GM19238 (cell line): ENCODE measurements around the gene SLC25A33.
A peak's percentile ranks its signal among the peaks of the same experiment; 100 is the strongest.
"Not testable (repeated sequence)": the region's sequence is repeated elsewhere in the genome, so short reads cannot be mapped to it uniquely, and the experiment has no call there.

Experiments used
- DNase-seq: peaks from one replicate; pipeline ENCODE4 v3.0.0; 2011; ENCODE audit warnings: low spot score; ENCODE audit not compliant: insufficient read length

SLC25A33 gene

DNA sequence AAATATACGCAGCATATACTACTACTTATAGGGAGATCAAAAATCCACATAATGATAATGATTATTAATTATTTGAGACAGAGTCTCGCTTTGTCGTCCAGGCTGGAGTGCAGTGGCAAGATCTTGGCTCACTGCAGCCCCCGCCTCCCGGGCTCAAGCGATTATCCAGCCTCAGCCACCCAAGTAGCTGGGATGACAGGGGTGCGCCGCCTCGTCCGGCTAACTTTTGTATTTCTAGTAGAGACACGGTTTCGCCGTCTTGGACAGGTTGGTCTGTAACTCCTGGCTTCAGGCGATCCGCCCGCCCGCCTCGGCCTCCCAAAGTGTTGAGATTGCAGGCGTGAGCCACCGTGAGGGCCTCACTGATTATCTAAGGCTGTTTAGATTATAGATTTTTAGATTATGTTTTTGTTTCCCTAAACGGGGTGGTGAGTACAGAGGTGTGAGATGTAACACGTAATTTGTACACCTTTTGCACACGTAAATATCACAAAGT is 548 bp upstream of the SLC25A33 start:
- no peak for DNase-seq

GRCh38 chr1:9539829-9540550 is 725 bp downstream of the SLC25A33 start:
- peak; percentile 79 for DNase-seq

- DNase-seq, result no peak
Observed at GRCh38 chr1:9542430-9542829, 3.2 kb downstream of the SLC25A33 start.

- DNase-seq, result no peak
Observed at GRCh38 chr1:9544926-9545325, 5.7 kb downstream of the SLC25A33 start.

DNA sequence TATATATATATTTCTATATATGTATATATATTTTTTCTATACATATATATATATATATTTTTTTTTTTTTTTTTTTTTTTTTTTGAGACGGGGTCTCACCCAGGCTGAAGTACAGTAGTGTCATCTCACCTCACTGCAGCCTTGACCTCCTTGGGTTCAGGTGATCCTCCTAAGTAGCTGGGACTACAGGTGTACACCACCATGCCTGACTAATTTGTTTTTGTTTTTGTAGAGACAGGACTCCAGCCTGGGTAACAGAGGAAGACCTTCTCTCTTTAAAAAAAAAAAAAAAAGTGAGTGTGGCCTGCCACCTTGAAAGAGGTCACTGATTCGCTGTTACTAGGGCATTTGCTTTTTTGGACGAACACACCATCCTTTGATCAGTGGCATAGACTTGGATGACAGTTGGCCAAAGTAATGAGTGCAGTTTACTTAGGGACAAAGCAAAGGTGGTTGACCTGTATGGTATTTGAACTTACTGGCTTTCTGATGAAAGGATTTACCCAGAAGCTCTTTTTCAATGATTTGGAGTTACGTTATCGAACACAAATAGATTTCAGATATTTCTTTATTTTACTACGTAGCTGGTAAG is 10.8 kb downstream of the SLC25A33 start:
- no peak for DNase-seq

DNA sequence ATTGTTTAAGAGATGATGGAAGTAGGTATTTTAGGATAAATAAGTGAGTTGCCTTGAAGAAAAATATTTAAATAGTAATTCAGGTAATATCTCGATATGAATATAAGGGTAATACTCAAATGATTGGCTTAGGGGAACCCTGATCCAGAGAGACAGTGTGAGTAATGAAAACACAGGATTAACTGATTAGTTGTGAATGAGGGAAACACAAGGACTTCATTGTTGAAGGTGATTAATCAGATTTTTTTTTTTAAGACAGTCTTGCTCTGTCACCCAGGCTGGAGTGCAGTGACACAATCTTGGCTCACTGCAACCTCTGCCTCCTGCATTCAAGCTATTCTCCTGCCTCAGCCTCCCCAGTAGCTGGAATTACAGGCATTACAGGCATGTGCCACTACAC is 12.7 kb downstream of the SLC25A33 start:
- DNase-seq, result no peak

DNA sequence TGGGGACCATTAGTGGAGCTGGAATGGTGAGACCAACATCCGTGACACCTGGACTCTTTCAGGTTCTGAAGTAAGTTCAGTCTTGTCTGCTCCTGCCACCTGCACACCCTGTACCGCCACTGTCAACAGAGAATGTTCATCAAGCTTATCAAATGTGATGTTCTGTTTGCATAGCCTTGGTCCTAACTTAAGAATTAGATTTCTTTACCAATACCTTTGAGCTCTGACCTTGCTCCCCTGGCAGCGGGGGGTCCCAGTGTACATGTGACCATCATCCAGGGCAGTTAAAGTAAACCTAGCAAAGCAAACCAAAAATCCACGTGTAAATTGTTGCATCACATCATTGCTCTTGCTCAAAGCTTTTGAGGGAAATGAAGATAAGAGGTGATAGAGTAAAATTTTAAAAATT is 14.5 kb downstream of the SLC25A33 start:
- no peak for DNase-seq

DNA sequence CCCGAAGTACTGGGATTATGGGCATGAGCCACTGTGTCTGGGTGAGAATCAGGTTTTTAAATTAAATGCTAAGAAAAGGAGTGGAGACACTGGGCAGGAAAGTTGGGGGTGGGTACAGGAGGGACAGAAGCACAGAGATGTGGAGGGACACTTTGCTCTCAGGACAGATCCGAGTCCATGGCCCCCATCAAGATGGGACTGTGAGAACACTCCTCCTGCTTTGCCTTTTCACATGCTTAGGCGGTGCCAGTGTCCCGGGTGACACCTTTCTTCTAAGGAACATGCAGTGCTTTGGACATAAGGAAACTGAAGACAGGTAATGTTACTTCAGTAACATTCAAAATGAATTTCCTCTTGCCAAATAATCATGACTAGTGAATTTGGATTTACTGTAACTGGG is 16.7 kb downstream of the SLC25A33 start:
- no peak for DNase-seq

- DNase-seq, result no peak
Observed at GRCh38 chr1:9557624-9558023, 18.4 kb downstream of the SLC25A33 start.

GRCh38 chr1:9558271-9558945 is 19.1 kb downstream of the SLC25A33 start:
- no peak for DNase-seq

DNA sequence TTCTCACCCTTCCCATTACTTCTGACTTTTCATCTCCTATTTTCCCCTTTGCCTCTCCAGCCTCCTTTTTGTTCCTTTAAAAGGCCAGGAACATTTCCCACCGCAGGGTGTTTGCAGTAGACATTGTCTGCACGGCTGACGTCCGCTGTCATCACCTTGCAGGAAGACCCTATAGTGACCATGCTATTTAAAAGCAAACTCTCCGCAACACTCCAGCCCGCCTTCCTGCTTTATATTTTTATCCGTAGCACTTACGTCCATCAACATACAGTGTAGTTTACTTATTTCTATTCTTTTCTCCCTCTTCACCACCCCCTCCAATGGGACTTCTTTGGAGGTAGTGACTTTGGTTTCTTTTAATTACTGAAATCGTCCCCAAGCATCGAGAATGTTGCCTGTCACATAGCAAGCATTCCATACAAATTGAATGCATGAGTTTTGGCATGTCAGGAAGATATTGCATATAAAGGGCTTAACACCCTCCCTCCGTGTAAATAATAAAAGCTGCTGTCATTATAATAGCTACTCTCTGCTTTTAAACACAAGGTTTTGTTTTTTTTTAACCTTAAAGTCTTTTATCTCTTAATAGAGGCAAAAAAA is 19.8 kb downstream of the SLC25A33 start:
- DNase-seq, result no peak

DNA sequence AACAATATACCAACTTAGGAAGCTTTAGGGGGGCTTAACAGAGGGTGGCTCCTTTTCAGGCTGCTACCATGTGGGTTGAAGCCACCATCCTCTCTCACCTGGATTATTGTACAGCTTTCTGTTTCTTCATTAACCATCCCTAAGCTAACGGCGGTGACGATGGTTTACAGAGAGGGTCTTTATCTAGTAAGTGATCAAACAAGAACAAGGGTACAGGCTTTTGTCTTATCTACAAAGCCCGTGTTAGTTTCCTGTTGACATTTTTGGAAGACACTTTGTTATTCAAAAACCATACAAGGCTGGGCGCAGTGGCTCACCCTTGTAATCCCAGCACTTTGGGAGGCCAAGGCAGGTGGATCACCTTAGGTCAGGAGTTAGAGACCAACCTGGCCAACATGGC is 20.4 kb downstream of the SLC25A33 start:
- DNase-seq, result no peak

DNA sequence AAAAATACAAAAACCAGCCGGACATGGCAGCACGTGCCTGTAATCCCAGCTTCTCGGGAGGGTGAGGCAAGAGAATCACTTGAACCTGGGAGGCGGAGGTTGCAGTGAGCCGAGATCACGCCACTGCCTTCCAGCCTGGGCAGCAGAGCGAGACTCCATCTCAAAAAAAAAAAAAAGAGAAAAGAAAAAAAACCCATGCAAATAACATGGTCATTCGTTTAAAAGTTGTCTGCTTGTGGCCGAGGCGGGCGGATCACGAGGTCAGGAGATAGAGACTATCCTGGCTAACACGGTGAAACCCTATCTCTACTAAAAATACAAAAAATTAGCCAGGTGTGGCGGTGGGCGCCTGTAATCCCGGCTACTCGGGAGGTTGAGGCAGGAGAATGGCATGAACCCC is 20.8 kb downstream of the SLC25A33 start:
- DNase-seq, result not testable (repeated sequence)

GRCh38 chr1:9561429-9561828 is 22.2 kb downstream of the SLC25A33 start:
- no peak for DNase-seq

DNA sequence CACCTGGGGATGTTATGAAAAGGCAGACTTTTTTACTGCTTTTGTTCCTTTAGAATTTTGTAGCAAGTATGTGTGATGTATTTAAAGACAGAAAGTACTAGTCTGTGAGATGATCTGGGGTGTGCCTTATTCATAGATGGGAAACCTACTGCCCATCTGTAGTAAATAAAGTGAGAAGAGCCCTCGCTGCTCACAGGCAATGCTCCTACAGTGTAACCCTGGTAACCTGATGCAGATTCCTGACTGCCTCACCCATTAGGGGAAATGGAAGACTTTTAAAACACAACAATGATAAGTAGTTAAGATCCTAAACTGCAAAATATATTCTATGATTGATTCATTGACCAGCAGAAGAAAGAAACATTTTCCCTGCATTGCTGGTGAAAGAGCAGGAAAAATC is 30.0 kb downstream of the SLC25A33 start:
- DNase-seq, result no peak

GRCh38 chr1:9570886-9571529 is 31.7 kb downstream of the SLC25A33 start:
- DNase-seq, result not testable (repeated sequence)

GRCh38 chr1:9573723-9574122 is 34.5 kb downstream of the SLC25A33 start:
- DNase-seq, result no peak

GRCh38 chr1:9575486-9575885 is 36.2 kb downstream of the SLC25A33 start:
- no peak for DNase-seq

GRCh38 chr1:9576903-9577302 is 37.6 kb downstream of the SLC25A33 start:
- DNase-seq, result no peak

- no peak for DNase-seq
Observed at GRCh38 chr1:9577423-9577822, 38.2 kb downstream of the SLC25A33 start.

- no peak for DNase-seq
Observed at GRCh38 chr1:9580942-9581341, 41.7 kb downstream of the SLC25A33 start.
